ENCODE data around the gene CCDC187.

- TF ChIP-seq POLR2A (IDR thresholded peaks at IDR 0.05), result no peak
- TF ChIP-seq, protein P1, sequence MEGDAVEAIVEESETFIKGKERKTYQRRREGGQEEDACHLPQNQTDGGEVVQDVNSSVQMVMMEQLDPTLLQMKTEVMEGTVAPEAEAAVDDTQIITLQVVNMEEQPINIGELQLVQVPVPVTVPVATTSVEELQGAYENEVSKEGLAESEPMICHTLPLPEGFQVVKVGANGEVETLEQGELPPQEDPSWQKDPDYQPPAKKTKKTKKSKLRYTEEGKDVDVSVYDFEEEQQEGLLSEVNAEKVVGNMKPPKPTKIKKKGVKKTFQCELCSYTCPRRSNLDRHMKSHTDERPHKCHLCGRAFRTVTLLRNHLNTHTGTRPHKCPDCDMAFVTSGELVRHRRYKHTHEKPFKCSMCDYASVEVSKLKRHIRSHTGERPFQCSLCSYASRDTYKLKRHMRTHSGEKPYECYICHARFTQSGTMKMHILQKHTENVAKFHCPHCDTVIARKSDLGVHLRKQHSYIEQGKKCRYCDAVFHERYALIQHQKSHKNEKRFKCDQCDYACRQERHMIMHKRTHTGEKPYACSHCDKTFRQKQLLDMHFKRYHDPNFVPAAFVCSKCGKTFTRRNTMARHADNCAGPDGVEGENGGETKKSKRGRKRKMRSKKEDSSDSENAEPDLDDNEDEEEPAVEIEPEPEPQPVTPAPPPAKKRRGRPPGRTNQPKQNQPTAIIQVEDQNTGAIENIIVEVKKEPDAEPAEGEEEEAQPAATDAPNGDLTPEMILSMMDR (IDR thresholded peaks at IDR 0.05), result no peak
Measured at GRCh38 chr9:136303066-136303824, 649 bp downstream of the CCDC187 start.

Data from right lobe of liver (tissue), 4 donors.